GM18873 (cell line): ENCODE data around the gene IPO4.
A peak's percentile ranks its signal among the peaks of the same experiment; 100 is the strongest.
"Not testable (repeated sequence)": the region's sequence is repeated elsewhere in the genome, so short reads cannot be mapped to it uniquely, and the experiment has no call there.

ENCODE experiments used
- ATAC-seq: cut with Tn5 transposase; IDR thresholded peaks from one replicate; pipeline ENCODE4 v1.9.1; 2021; ENCODE audit warnings: mild to moderate bottlenecking, moderate library complexity, moderate number of reproducible peaks; ENCODE audit not compliant: unreplicated experiment, low FRiP score

Gene IPO4, protein sequence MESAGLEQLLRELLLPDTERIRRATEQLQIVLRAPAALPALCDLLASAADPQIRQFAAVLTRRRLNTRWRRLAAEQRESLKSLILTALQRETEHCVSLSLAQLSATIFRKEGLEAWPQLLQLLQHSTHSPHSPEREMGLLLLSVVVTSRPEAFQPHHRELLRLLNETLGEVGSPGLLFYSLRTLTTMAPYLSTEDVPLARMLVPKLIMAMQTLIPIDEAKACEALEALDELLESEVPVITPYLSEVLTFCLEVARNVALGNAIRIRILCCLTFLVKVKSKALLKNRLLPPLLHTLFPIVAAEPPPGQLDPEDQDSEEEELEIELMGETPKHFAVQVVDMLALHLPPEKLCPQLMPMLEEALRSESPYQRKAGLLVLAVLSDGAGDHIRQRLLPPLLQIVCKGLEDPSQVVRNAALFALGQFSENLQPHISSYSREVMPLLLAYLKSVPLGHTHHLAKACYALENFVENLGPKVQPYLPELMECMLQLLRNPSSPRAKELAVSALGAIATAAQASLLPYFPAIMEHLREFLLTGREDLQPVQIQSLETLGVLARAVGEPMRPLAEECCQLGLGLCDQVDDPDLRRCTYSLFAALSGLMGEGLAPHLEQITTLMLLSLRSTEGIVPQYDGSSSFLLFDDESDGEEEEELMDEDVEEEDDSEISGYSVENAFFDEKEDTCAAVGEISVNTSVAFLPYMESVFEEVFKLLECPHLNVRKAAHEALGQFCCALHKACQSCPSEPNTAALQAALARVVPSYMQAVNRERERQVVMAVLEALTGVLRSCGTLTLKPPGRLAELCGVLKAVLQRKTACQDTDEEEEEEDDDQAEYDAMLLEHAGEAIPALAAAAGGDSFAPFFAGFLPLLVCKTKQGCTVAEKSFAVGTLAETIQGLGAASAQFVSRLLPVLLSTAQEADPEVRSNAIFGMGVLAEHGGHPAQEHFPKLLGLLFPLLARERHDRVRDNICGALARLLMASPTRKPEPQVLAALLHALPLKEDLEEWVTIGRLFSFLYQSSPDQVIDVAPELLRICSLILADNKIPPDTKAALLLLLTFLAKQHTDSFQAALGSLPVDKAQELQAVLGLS

DNA sequence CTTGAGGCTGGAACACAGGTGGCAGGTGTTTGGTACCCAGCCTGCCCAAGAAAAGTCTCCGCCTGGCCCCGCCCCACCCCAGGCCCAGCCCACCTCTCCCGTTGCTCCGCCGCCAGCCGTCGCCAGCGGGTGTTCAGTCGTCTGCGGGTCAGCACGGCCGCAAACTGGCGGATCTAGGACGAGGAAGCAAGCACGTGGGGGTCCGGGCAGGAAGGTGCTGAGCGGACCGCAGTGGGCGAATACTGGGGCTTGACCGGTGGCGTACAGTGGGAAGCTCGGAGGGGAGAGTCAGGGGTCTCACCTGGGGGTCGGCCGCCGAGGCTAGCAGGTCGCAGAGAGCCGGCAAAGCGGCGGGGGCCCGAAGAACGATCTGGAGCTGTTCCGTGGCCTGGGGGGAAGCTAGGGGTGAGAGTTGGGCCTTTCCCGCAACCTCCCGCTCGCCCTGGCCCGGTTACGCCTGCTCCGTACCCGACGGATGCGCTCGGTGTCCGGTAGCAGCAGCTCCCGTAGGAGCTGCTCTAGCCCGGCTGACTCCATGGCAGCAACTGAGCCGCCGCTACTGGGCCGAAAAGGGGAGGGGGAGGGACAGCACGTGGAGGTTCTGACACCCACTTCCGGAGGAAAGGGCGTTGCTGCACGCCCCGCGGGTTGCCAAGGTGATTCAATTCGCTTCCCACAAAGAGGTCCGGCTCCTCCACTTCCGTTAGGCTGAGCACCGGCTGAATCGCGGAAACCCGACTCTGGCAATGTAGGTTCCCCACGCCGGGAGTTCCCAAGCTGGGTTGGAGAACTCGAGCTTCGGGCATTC is at the start of gene IPO4:
Gene IPO4 (minus strand): TSS at position 566 of the 808 bp plus-strand sequence. CDS start 29 bp downstream, at position 537.
- ATAC-seq = peak; percentile 82

DNA sequence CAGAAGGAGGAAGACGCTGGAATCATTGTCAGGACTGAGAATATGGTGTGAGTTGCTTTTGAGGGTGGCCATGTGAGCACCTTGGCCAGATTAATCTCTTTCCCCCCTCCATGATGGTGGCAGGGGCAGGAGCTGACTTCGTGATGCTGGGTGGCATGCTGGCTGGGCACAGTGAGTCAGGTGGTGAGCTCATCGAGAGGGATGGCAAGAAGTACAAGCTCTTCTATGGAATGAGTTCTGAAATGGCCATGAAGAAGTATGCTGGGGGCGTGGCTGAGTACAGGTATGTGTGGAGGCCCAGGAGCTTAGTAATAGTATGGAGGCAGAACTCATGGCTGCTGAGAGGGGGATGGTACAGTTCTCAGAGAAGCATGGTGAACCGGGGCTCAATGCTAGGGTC is 49.5 kb upstream of the IPO4 start:
- ATAC-seq = no peak

DNA sequence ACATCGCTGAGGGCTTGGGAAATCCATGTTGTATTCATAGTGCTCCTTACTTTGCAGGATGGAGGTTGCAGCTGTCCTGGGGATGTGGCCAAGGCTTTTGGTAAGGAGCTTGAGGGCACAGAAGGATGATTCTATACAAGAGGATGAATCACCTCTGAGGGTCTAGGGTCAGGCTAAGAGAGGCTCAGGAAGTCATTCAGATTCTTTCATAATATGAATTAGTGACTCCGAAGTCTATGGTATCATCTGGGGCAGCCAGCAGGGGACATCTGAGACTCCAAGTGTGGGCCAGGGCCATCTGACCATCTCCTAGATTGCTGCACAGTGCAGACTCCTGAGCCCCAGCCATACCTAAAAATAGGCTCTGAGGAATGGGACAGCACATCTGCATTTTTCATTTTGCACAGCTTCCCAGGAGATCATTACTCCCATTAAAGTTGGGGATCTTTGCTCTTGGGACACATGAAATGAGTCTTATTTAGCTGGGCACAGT is 48.9 kb upstream of the IPO4 start:
- ATAC-seq = no peak

DNA sequence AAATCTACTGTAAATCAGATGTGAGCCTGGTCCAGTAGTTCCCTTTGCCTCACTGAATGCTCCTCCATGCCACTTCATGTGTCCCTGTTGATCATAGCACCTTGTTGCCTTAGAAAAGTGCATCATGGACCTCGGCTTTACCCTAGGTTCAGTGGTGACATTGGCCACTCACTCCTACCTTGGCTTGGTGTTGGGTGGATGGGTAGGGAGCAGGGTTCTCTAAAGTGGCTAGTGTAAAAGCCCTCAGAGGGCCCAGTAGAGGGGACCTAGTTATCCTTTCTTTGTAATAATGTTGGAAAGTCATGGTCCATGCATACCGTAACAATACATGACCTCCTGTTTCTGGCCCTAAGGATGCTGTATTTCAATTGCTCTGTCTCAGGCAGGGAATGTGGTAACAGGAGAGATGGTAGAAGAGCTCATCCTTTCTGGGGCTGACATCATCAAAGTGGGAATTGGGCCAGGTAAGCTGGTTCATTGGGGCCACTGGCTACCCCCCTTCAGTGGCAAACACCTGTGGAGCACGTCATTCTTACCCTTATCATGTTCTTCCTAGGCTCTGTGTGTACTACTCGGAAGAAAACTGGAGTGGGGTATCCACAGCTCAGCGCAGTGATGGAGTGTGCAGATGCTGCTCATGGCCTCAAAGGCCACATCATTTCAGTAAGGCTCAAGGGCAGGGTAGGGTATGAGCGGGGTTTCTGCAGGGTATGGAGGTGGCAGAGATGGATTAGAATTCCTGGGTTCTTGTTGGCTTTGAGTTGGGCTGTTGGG is 48.3 kb upstream of the IPO4 start:
- no peak for ATAC-seq

DNA sequence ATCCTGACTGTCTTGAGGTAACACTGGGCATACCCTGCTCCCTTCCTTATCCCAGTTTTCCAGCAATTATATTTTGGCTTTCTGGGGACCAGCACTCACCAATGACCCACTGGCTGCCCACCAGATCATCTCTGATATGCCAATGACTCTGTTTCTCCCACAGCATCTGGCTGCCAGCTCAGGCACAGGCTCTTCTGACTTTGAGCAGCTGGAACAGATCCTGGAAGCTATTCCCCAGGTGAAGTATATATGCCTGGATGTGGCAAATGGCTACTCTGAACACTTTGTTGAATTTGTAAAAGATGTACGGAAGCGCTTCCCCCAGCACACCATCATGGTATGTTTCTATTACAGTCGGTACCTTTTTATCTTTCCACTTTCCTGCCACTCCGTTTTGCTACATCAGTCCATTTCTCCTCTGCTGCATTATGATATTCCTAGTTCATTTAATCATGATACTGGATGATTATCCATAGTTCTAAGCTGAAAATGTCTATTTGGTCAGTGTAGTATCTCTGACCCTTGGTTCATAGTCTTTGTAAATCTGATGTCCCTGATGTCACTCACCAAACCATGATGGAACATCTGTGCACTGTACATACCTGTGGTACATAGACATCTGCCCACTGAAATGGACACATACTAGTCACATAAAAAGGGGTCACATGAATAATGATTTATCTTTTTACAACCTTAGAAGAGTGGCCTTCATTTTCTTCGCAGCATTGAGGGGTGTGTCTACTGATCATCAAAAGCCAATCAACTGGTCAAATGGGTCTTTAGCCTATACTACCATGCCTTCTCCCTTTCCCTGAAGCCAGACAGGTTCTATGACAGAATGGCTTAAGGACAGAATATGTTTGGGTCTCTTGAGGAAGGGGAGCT is 47.4 kb upstream of the IPO4 start:
- no peak for ATAC-seq

DNA sequence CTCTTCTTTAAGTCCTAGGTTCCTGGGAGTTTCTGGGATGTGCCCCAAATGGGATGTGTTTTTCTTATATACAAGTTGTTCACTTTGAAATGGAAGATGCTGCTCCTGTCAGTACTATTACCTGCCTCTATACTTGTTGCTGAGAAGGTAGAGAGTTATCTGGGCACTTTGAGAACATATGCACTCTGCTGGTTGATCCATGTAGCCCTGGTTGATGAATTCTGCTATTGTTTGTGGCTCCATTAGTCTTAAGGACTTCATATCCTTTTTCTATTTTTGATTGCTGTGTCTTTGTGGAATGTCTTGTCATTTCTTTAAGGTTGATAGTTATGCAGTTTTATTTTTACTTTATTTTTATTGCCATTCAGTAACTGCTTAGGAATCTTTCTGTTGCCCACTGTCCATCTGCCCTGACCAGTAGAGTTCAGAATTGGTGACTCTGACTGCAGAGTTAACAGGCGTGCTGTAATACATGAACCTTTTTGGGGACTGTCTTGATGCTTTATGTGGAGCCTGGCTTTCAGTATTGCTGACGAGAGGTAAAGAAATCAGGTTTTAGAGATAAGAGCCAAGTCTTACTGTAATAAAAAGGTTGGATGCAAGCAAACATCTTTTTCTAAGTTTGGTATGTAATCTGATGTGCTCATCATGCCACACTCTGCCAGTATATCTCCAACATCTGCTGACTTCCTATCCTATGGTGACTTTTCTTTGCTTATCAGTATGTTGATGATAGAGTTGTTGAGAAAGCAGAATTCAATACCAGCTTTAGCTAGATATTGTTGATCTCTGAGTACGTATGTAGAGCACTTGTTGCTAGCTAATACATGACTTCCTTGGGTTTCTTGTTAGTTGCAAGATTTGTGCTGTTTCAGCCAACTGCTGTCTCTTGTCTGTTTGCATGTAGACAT is 45.7 kb upstream of the IPO4 start:
- ATAC-seq = no peak

DNA sequence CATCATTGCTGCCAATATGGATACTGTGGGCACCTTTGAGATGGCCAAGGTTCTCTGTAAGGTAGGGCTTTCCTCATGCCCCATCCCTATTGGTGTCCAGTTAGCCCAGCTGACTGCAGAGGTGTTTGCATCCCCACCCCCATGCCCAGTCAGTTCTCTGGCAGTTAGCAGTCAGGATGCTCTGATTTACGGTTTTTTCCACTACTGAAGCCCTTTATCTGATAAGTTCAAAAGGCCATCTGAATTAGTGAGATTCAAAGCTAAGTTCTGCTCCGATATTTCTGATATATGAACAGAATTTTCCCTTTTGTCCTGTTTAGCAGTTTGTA is 44.9 kb upstream of the IPO4 start:
- no peak for ATAC-seq

DNA sequence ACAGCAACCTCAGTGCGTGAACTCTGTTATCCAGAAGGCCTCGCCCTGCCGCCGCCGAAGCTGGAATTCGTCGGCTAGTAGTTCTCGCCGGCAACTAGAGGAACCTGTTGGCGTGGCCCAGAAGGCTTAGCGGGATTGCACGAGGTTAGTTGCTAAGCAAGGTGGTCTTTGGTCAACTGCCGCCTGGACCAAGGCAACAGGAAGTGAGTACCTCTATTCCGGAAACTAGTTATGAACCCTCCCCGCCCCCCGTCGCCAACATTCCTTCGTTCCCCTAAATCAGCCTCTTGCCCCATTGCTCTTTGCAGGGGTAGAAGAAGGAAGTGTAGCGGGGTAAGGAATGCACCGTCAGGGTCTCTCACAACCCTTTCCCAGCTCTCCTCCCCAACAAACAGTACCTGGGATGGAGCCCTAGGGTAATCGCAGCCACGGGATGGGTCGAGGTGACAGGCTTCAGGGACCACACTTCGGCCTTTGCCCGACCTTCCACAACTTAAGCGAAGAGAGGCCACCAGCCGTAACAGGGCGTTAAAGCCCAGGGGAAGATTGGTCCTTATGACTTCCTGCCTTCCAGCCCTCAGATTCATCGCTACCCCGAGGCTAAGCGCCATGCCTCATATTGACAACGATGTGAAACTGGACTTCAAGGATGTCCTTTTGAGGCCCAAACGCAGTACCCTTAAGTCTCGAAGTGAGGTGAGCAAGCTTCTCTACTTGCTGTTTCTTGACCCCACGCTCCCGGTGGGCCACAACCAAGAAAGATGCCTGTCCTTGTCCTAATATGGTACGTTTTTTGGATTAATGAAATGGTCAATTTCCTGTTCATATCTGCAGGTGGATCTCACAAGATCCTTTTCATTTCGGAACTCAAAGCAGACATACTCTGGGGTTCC is 44.3 kb upstream of the IPO4 start, which contains the start of gene GMPR2:
Gene GMPR2 (plus strand): TSS at position 285 of the 893 bp plus-strand sequence. CDS start 325 bp downstream, at position 610.
- ATAC-seq = peak; percentile 45

DNA sequence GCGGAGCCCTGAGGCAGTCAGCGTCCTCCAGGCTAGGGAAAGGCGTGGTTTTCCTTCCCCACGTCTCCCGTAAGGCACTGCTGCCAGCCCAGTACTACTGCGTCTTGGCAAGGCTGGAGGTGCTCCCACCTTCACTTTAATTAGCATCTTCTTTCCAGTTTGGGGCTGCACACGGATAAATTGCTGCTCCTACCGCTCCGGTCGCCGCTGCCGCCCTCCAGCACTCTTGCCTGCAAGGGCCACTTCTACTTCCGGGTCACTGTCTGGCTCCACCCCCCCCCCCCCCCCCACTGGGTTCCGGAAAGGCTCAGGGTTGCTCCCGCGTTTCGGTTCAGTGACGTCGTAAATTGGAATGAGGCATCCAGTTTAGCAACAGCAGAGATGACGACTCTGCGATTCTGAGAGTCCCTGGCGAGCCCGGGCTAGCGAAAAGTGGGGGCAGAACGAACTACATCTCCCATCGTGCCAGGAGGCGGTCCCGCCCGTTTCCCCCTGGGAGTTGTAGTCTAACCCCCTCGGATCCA is 43.6 kb upstream of the IPO4 start, which contains the start of gene NEDD8:
Gene NEDD8 (minus strand): TSS at position 247 of the 524 bp plus-strand sequence. CDS start 100 bp downstream, at position 147.
- peak; percentile 67 for ATAC-seq

DNA sequence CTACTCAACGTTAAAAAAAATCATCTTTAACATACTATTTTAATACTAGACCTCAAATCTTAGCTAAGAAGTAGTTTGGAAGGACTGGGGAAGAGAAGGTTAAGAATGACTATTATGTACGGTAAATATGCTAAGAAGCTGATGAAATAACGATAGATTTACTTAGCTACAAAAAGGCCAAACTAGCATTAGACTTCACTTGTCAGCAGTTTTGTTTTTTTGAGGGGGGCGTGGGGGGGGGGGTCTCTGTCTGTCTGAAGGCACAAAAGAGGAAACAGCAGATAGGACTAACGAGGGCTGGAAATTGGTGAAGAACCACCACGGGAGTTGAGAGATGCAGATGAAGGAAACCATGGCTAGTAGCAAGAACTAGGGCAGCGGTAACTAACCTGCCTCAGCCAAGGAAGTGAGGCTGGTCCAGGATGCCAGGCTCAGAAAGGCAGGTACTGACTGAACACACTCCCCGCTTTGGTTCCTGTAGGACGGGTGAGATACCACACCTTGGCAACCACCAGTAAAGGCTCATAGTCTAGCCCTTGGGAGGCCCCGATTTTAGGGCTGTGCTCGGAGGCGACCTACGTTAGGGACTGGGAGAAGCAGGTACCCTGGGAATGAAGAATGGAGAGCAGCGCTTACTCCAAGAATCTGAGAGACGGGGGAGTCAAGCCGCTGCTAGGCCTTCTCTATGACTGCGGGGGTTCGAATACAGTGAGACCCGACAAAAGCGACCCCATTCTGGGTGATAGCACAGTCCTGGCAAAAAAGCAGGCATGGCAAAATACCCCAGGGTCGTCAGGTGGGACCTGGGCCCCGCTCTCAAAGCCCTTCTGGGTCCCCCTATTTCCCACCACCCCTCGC is 42.9 kb upstream of the IPO4 start:
- ATAC-seq = no peak

DNA sequence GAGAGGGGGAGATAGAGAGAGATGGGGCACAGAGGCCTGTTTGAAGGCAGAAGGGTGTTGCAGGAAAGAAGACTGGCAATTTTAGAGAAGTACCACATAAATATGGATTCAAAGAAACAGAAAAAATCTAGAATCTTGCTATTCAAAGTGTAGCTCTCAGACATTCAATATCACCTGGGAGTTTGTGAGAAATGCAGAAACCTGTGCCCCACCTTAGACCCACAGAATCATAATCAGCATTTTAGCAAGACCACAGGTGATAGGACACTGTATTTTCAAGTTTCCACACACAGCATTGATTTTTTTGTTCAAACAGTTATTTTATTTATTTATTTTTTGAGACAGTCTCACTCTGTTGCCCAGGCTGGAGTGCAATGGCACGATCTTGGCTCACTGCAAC is 40.3 kb upstream of the IPO4 start:
- no peak for ATAC-seq

DNA sequence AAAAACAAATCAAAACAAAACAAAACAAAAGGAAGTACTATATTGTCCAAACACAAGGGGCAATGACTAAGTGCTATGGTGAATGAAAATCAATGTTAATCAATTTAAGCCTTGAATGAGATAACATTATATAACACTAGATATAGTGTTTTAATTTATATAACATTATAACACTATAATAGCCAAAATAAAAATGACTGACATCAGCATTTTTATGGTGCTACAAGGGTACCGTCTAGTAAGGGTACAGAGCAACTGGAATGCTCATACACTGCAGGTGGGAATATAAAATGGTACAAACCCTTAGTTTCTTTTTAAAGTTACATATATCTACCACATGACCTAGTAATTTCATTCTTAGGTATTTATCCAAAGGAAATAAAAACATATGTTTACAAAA is 37.9 kb upstream of the IPO4 start:
- ATAC-seq = no peak

DNA sequence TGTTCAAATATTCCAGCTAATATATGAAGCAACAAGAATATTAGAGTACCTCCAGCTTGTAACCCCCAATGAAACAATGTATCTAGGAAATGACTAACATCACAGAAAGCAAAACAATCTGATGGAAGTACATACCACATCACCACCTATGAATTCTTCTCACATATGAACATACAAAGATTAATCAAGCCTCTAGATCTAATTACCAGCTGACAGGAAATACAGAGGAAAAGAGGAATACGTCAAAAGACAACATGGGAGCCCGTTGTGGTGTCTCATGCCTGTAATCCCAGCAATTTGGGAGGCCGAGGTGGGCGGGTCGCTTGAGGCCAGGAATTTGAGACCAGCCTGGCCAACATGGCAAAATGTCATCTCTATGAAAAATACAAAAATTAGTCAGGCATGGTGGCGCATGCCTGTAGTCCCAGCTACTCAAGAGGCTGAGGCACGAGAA is 36.0 kb upstream of the IPO4 start:
- no peak for ATAC-seq

DNA sequence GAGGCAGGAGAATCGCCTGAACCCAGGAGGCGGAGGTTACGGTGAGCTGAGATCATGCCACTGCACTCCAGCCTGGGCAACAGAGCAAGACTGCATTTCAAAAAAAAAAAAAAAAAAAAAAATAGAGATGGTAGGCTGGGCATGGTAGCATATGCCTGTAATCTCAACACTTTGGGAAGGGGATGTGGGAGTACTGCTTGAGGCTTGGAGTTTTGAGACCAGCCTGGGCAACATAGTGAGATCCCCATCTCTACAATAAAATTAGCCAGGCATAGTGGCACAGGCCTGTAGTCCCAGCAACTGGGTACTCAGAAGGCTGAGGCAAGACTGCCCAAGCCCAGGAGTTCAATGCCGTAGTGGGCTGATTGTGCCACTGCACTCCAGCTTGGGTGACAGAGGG is 34.4 kb upstream of the IPO4 start:
- not testable (repeated sequence) for ATAC-seq

DNA sequence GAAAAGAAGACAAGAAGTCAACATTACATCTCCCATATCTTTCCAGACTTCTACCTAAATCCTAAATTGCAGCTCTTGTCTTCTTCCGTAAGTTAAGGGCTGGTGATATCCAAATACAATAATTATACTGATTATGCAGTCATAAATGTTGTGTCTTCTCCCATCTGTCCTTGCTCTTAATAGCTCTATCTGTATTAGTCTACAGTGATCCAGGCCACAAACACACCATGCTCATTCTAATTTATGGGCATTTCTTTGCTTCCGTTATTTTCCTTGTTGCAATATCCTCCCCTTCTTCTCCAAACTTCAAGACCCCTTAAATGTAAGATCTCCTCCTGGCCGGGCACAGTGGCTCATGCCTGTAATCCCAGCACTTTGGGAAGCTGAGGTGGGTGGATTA is 30.9 kb upstream of the IPO4 start:
- ATAC-seq = no peak
